K562 (cell line): Measurements from ENCODE around the gene TAF8. TPM values are rescaled to one million over a fixed set of nuclear protein-coding genes. Genes with fewer than 3 reads are reported as not detected.
A peak's percentile ranks its signal among the peaks of the same experiment; 100 is the strongest.

Source experiments
- AFF4 ChIP-seq: sonication (generic); formaldehyde crosslinking; IDR thresholded peaks from 2 replicates; pipeline ENCODE4 v1.8.0; 2023; ENCODE audit warnings: mild to moderate bottlenecking, missing genetic modification reagents
- ARHGAP35 ChIP-seq: fragments of 450-650 bp; IDR thresholded peaks from 2 replicates; pipeline ENCODE4 v1.6.1; 2018; ENCODE audit not compliant: partially characterized antibody
- ARID1B ChIP-seq: fragments of 450-650 bp; IDR thresholded peaks from 2 replicates; pipeline ENCODE4 v1.6.1; 2016; ENCODE audit warnings: antibody characterized with exemption, mild to moderate bottlenecking, inconsistent platforms
- ARID2 ChIP-seq: fragments of 450-650 bp; IDR thresholded peaks from 2 replicates; pipeline ENCODE4 v1.6.1; 2017; ENCODE audit warnings: antibody characterized with exemption, mild to moderate bottlenecking
- CBFA2T2 ChIP-seq: fragments of 450-650 bp; conservative IDR thresholded peaks from 2 replicates; pipeline ENCODE4 v1.6.1; 2017; ENCODE audit warnings: mild to moderate bottlenecking
- CXXC5 ChIP-seq: fragments of 250-450 bp; sonication (Bioruptor Pico); IDR thresholded peaks from 2 replicates; pipeline ENCODE4 v1.8.0; 2022; ENCODE audit warnings: inconsistent platforms, mild to moderate bottlenecking, moderate library complexity
- ELF1 ChIP-seq: fragments of 200-800 bp; sonication (Bioruptor generic); IDR thresholded peaks from 2 replicates; pipeline ENCODE4 v1.6.1; 2016; ENCODE audit warnings: missing genetic modification characterization, missing compliant biosample characterization
- EZH2 ChIP-seq: IDR thresholded peaks from 2 replicates; pipeline ENCODE4 v1.6.1; 2012; ENCODE audit warnings: low read depth, mild to moderate bottlenecking, inconsistent platforms, low read length, borderline replicate concordance
- MNT ChIP-seq, 2 experiments: fragments of 450-650 bp; conservative IDR thresholded peaks; 2 replicates each; pipeline ENCODE4 v1.6.1; 2017; ENCODE audit warnings: mild to moderate bottlenecking in 2 of 2, moderate library complexity in 2 of 2
- MTA1 ChIP-seq: fragments of 450-650 bp; IDR thresholded peaks from 2 replicates; pipeline ENCODE4 v1.6.1; 2017; ENCODE audit warnings: borderline replicate concordance
- NR2F6 ChIP-seq: fragments of 450-650 bp; formaldehyde crosslinking; IDR thresholded peaks from 2 replicates; pipeline ENCODE4 v1.4.0; 2020; ENCODE audit warnings: mild to moderate bottlenecking
- PREB ChIP-seq: sonication (generic); formaldehyde crosslinking; IDR thresholded peaks from 2 replicates; pipeline ENCODE4 v1.8.1; 2023; ENCODE audit warnings: mild to moderate bottlenecking, missing genetic modification reagents
- RNF2 ChIP-seq: sonication (generic); IDR thresholded peaks from 2 replicates; pipeline ENCODE4 v1.6.1; 2016
- SMAD2 ChIP-seq: fragments of 150-350 bp; IDR thresholded peaks from 2 replicates; pipeline ENCODE4 v1.6.1; 2014; ENCODE audit warnings: low read depth, mild to moderate bottlenecking, low read length
- SRSF9 ChIP-seq: fragments of 200-400 bp; formaldehyde crosslinking; IDR thresholded peaks from 2 replicates; pipeline ENCODE4 v1.6.1; 2017; ENCODE audit warnings: low read depth, low read length, borderline replicate concordance
- TCF7 ChIP-seq: sonication (generic); IDR thresholded peaks from 2 replicates; pipeline ENCODE4 v1.6.1; 2016; ENCODE audit warnings: antibody characterized with exemption, borderline replicate concordance
- ZFX ChIP-seq: sonication (generic); formaldehyde crosslinking; IDR thresholded peaks from 2 replicates; pipeline ENCODE4 v1.8.0; 2022; ENCODE audit warnings: mild to moderate bottlenecking, missing genetic modification reagents, moderate library complexity
- ZNF121 ChIP-seq: sonication (generic); formaldehyde crosslinking; conservative IDR thresholded peaks from 2 replicates; pipeline ENCODE4 v1.8.0; 2022; ENCODE audit warnings: missing genetic modification reagents
- ZNF41 ChIP-seq: fragments of 250-450 bp; sonication (Bioruptor Pico); conservative IDR thresholded peaks from 2 replicates; pipeline ENCODE4 v1.4.0; 2020; ENCODE audit warnings: mild to moderate bottlenecking
- ZNF589 ChIP-seq: fragments of 200-800 bp; sonication (Bioruptor generic); IDR thresholded peaks from 2 replicates; pipeline ENCODE4 v1.6.1; 2016; ENCODE audit warnings: low read depth, missing genetic modification characterization, missing compliant biosample characterization
- ZNF695 ChIP-seq: fragments of 450-650 bp; formaldehyde crosslinking; IDR thresholded peaks from 2 replicates; pipeline ENCODE4 v1.4.0; 2020; ENCODE audit warnings: mild to moderate bottlenecking, moderate library complexity
- polyA plus RNA-seq, 8 experiments: library from polyadenylated mRNA; depleted of rRNA in 4 of 8; stranded (reverse) in 5 of 8; unstranded in 3 of 8; fragments of >200 nt; fragmentation: Nextera tagmentation in 2 of 8; fragmentation: Illumina TruSeq in 1 of 8; extraction: Ambion mirVana in 2 of 8; extraction: Trizol in 1 of 8; gene quantifications; 2 replicates each; pipeline versions ENCODE4 v1.2.1 to v1.2.3, GENCODE V29; 2011 to 2014; ENCODE audit warnings: inconsistent platforms in 1 of 8, missing spikeins in 1 of 8
- total RNA-seq, 7 experiments: library from RNA; depleted of rRNA in 6 of 7; stranded (reverse); fragments of >200 nt in 6 of 7; fragmentation: Illumina TruSeq in 2 of 7; extraction: Trizol in 2 of 7; gene quantifications; 2 replicates each; pipeline versions ENCODE4 v1.2.1 to v1.2.3, GENCODE V29; 2011 to 2021; ENCODE audit warnings: low replicate concordance in 1 of 7
- TF ChIP-seq, protein P1 (sequence below): fragments of 250-450 bp; sonication (Bioruptor Pico); IDR thresholded peaks from 2 replicates; pipeline ENCODE4 v1.8.0; 2021; ENCODE audit warnings: borderline replicate concordance, mild to moderate bottlenecking, moderate library complexity; ENCODE audit not compliant: poor library complexity, severe bottlenecking

Gene TAF8
- total and polyA plus RNA-seq, 9 of the 15 experiments (the other 6 are each of a cell fraction or from before 2014, with no cell fraction given), result 29.4 to 84.0 (median 52.6) TPM

- TF ChIP-seq MNT (conservative IDR thresholded peaks at IDR 0.05), result peak in 1 of 2 experiments; percentile 47; a peak in 2 of 4 replicates
- TF ChIP-seq, protein P1, sequence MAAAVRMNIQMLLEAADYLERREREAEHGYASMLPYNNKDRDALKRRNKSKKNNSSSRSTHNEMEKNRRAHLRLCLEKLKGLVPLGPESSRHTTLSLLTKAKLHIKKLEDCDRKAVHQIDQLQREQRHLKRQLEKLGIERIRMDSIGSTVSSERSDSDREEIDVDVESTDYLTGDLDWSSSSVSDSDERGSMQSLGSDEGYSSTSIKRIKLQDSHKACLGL, result no peak
- TF ChIP-seq CBFA2T2, result no peak
- TF ChIP-seq ARHGAP35, result no peak
- no peak for TF ChIP-seq ZFX (CRISPR knock-in tag)
- TF ChIP-seq ZNF121 (CRISPR knock-in tag), result no peak
- no peak for TF ChIP-seq EZH2
- TF ChIP-seq RNF2, result no peak
- TF ChIP-seq AFF4, result no peak
- TF ChIP-seq ZNF41 (CRISPR knock-in tag), result no peak
- no peak for TF ChIP-seq SRSF9
- no peak for TF ChIP-seq PREB
- TF ChIP-seq ZNF589 (CRISPR knock-in tag), result no peak
- no peak for TF ChIP-seq MTA1
- TF ChIP-seq TCF7, result no peak
- TF ChIP-seq CXXC5 (CRISPR knock-in tag), result 0 out of 2 replicates have a peak, but pooled peaks have one; percentile 20
- TF ChIP-seq ARID1B, result peak; percentile 21; the same call in 1 of the 2 replicates
- no peak for TF ChIP-seq ZNF695
- no peak for TF ChIP-seq SMAD2
- no peak for TF ChIP-seq NR2F6 (CRISPR knock-in tag)
- peak; percentile 100 for TF ChIP-seq ARID2
- TF ChIP-seq ELF1 (tag), result no peak
Observed at GRCh38 chr6:42043787-42044475, 6.4 kb upstream of the TAF8 start (continued).
